ENCODE results near the gene TFG. TPM values are rescaled to one million over a fixed set of nuclear protein-coding genes. Genes with fewer than 3 reads are reported as not detected.

The TFG gene
- total RNA-seq, 1 donor from 2014 or later, result 59.6 TPM

GRCh38 chr3:100748220-100748619 lies 38.9 kb downstream of the TFG start:
- intact Hi-C loops (cut with DNase I), result no loop called here
- ATAC-seq, result no peak
- no peak for TF ChIP-seq CTCF (IDR thresholded peaks at IDR 0.05)

GRCh38 chr3:100748967-100749366 lies 39.7 kb downstream of the TFG start:
- intact Hi-C loops (cut with DNase I), result no loop called here
- Histone ChIP-seq H3K4me3 (no peak overlapping the region), H3K27me3 (no peaks in the 10 kb centered on the region), H3K9me3 (no peaks in the 10 kb centered on the region), H3K27ac (no peak overlapping the region), H3K36me3 (peaks cover 95% of the 10 kb centered on the region), H3K4me1 (no peaks in the 10 kb centered on the region)
- TF ChIP-seq CTCF (IDR thresholded peaks at IDR 0.05), result no peak
- ATAC-seq (no peak), DNase-seq (no peak)

More at GRCh38 chr3:100748220-100748619, 38.9 kb downstream of the TFG start:
- Histone ChIP-seq H3K36me3 (peaks cover 98% of the 10 kb centered on the region), H3K4me3 (no peak overlapping the region), H3K9me3 (no peaks in the 10 kb centered on the region), H3K27ac (no peak overlapping the region), H3K4me1 (no peaks in the 10 kb centered on the region), H3K27me3 (no peaks in the 10 kb centered on the region)
- DNase-seq, result no peak

GRCh38 chr3:100753846-100754245 lies 44.6 kb downstream of the TFG start:
- DNase-seq (no peak), ATAC-seq (no peak)
- Histone ChIP-seq H3K9me3 (no peaks in the 10 kb centered on the region), H3K36me3 (peaks cover 54% of the 10 kb centered on the region), H3K4me1 (no peaks in the 10 kb centered on the region), H3K27ac (no peak overlapping the region), H3K4me3 (no peak overlapping the region), H3K27me3 (no peaks in the 10 kb centered on the region)
- intact Hi-C loops (cut with DNase I), result no loop called here
- TF ChIP-seq CTCF (IDR thresholded peaks at IDR 0.05), result no peak

GRCh38 chr3:100754563-100755334 lies 45.5 kb downstream of the TFG start:
- Histone ChIP-seq H3K27me3 (no peaks in the 10 kb centered on the region), H3K36me3 (peaks cover 45% of the 10 kb centered on the region), H3K27ac (no peak overlapping the region), H3K9me3 (no peaks in the 10 kb centered on the region), H3K4me3 (no peak overlapping the region), H3K4me1 (no peaks in the 10 kb centered on the region)
- intact Hi-C loops (cut with DNase I), result no loop called here
- no peak for ATAC-seq
- no peak for DNase-seq
- no peak for TF ChIP-seq CTCF (IDR thresholded peaks at IDR 0.05)

GRCh38 chr3:100756441-100756840 lies 47.1 kb downstream of the TFG start:
- Histone ChIP-seq H3K27ac (no peak overlapping the region), H3K36me3 (peaks cover 29% of the 10 kb centered on the region), H3K27me3 (no peaks in the 10 kb centered on the region), H3K4me3 (no peak overlapping the region), H3K9me3 (no peaks in the 10 kb centered on the region), H3K4me1 (no peaks in the 10 kb centered on the region)
- no peak for TF ChIP-seq CTCF (IDR thresholded peaks at IDR 0.05)
- no peak for ATAC-seq
- intact Hi-C loops (cut with DNase I), result no loop called here
- no peak for DNase-seq

Data from upper lobe of right lung (tissue), 1 donor.